T-helper 1 cell treated with Interleukin-12 subunit alpha and Interleukin-12 subunit beta and Interleukin-4 antibody, amounts not matched to agents 30 μg/mL and 1 μg/mL, for 36 hours (primary cell): ENCODE measurements around the gene SLC51A.
"Not testable (repeated sequence)": the region's sequence is repeated elsewhere in the genome, so short reads cannot be mapped to it uniquely, and the experiment has no call there.

Experiments used
- H3K27ac Mint-ChIP-seq: one replicate; pipeline ENCODE4 v1.8.0; 2021; ENCODE audit warnings: mild to moderate bottlenecking, mixed read lengths
- H3K27me3 Mint-ChIP-seq: one replicate; pipeline ENCODE4 v1.8.0; 2021; ENCODE audit warnings: low read depth, mixed read lengths
- H3K36me3 Mint-ChIP-seq: one replicate; pipeline ENCODE4 v1.8.0; 2021; ENCODE audit warnings: low read depth, mixed read lengths
- H3K4me1 Mint-ChIP-seq: one replicate; pipeline ENCODE4 v1.8.0; 2021; ENCODE audit warnings: low read depth, mixed read lengths
- H3K4me3 Mint-ChIP-seq: one replicate; pipeline ENCODE4 v1.8.0; 2021; ENCODE audit warnings: mild to moderate bottlenecking, moderate library complexity, mixed read lengths
- H3K9me3 Mint-ChIP-seq: one replicate; pipeline ENCODE4 v1.8.0; 2021; ENCODE audit warnings: mixed read lengths

SLC51A gene

GRCh38 chr3:196202516-196202970 lies 13.8 kb upstream of the SLC51A start:
- Mint-ChIP-seq H3K36me3 (no peaks in the 10 kb centered on the region), H3K4me1 (peaks cover 12% of the 10 kb centered on the region), H3K27ac (no peak overlapping the region), H3K9me3 (no peaks in the 10 kb centered on the region), H3K27me3 (peaks cover 25% of the 10 kb centered on the region), H3K4me3 (no peak overlapping the region)

DNA sequence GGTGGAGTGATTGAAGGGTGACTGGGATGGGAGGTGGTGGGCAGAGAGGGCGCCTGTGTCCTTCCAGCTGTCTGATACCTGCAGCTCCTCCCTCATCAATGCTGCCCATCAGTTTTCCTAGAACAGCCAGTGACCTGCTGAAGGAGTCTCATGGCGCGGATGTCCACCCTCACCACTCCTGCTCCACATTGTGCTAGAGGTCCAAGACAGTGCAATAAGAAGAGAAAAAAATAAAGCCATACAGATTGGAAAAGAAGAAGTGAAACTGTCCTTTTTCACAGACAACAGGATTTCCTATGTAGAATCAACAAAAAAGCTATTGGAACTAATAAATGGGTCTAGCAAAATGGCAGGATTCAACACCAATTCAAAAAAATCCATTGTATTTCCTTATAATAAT lies 12.5 kb upstream of the SLC51A start:
- Mint-ChIP-seq H3K27me3 (peaks cover 25% of the 10 kb centered on the region), H3K4me3 (no peak overlapping the region), H3K9me3 (no peaks in the 10 kb centered on the region), H3K27ac (no peak overlapping the region), H3K4me1 (peaks cover 18% of the 10 kb centered on the region), H3K36me3 (no peaks in the 10 kb centered on the region)

DNA sequence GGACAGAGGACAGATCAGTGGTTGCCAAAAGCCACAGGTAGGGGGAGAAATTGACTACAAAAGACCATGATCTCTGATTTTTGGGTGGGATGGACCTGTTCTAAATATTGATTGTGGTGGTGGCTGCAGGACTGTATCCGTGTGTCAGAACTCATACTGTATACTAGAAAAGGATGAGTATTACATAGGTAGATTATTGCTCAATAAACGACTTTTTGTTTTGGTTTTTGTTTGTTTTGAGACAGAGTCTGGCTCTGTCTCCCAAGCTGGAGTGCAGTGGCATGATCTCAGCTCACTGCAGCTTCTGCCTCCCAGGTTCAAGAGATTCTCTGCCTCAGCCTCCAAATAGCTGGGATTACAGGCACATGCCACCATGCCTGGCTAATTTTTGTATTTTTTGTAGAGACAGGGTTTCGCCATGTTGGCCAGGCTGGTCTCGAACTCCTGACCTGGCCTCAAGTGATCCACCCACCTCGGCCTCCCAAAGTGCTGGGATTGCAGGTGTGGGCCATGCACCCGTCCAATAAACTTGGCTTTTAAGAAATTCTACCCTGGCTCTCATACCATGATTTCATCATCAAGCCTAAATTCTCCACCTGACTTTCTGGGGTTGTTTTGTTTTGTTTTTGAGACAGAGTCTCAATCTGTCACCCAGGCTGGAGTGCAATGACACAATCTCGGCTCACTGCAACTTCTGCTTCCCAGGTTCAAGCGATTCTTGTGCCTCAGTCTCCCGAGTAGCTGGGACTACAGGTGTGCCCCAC lies 10.7 kb upstream of the SLC51A start:
- Mint-ChIP-seq H3K27me3 (peaks cover 32% of the 10 kb centered on the region), H3K4me1 (peaks cover 18% of the 10 kb centered on the region)
- H3K27ac Mint-ChIP-seq, H3K36me3 Mint-ChIP-seq, H3K4me3 Mint-ChIP-seq, H3K9me3 Mint-ChIP-seq: not testable (repeated sequence)

- Mint-ChIP-seq H3K9me3 (no peaks in the 10 kb centered on the region), H3K4me1 (peaks cover 18% of the 10 kb centered on the region), H3K27ac (no peak overlapping the region), H3K36me3 (no peaks in the 10 kb centered on the region), H3K4me3 (peak overlapping the region; percentile 84), H3K27me3 (peaks cover 32% of the 10 kb centered on the region)
Observed at GRCh38 chr3:196207159-196207832, 9.0 kb upstream of the SLC51A start.

GRCh38 chr3:196207833-196208607 lies 8.3 kb upstream of the SLC51A start:
- Mint-ChIP-seq H3K4me1 (peaks cover 16% of the 10 kb centered on the region), H3K36me3 (no peaks in the 10 kb centered on the region), H3K4me3 (peak overlapping the region; percentile 84), H3K9me3 (no peaks in the 10 kb centered on the region), H3K27ac (peak overlapping the region; percentile 63), H3K27me3 (peaks cover 32% of the 10 kb centered on the region)

- Mint-ChIP-seq H3K27ac (no peak overlapping the region), H3K4me1 (peaks cover 12% of the 10 kb centered on the region), H3K9me3 (no peaks in the 10 kb centered on the region), H3K36me3 (no peaks in the 10 kb centered on the region), H3K27me3 (peaks cover 22% of the 10 kb centered on the region), H3K4me3 (peak overlapping the region; percentile 44)
Observed at GRCh38 chr3:196208942-196209695, 7.2 kb upstream of the SLC51A start.

DNA sequence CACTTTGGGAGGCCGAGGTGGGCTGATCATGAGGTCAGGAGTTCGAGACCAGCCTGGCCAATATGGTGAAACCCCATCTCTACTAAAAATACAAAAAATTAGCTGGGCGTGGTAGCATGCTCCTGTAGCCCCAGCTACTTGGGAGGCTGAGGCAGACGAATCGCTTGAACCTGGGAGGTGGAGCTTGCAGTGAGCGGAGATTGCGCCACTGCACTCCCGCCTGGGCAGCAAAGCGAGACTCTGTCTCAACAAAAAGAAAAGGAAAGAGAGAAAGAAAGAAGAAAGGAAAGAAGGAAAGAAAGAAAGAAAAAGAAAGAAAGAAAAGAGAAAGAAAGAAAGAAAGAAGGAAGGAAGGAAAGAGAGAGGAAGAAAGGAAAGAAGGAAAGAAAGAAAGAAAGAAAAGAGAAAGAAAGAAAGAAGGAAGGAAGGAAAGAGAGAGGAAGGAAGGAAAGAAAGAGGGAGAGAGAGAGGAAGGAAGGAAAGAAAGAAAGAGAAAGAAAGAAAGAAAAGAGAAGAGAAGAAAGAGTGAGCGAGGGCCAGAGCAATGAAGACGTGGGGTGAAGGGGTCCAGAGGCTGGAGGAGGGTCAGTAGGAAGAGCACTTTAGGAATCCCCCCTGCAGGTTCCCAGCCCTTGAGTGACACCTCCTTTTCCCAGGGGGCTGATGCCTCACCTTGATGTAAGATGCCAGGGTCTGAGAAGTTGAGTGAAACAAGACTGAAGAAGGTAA lies 6.2 kb upstream of the SLC51A start:
- H3K27ac Mint-ChIP-seq, H3K9me3 Mint-ChIP-seq, H3K4me3 Mint-ChIP-seq, H3K36me3 Mint-ChIP-seq: not testable (repeated sequence)
- peaks cover 16% of the 10 kb centered on the region for H3K27me3 Mint-ChIP-seq
- H3K4me1 Mint-ChIP-seq = peaks cover 12% of the 10 kb centered on the region

DNA sequence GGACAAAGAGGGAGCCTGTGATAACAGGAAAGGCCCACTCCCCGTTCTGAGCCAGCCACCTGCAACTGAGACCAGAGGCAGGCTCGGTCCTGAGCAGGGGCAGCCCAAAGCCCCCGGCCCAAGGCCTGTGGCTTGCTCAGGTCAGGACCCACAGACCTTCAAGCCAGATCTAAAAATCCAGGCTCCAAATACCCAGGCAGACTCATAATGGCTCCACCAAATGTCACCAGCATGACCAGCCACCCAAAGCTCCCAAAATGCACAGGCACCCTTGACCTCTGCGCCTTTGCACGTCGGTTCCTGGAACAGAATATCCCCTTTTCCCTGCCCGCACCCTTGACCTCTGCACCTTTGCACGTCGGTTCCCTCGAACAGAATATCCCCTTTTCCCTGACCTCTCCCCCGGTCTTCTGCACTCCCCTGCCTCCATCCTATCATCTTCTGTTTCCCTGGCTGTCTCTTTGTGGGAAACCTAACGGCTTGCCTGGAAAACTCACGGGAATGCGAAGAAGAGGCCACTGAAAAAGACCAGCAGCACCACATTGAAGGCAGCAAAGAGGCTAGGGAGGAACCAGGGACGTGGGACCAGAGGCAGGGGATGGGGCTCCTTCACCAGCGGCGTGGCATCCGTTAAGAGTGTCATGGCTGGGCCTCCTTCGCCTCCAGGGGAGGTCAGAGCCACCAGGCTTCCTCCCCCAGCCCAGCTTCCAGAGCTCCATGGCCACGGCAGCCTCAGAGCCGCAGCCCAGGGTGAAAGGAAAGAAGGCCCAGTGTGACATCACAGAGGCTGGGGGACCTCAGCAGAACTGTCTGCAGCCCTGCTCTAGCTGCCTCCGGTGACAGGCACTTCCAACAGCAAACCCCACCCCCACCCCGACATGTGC lies 5.4 kb upstream of the SLC51A start, which contains the start of gene ZDHHC19:
ZDHHC19 (minus strand) TSS at position 728 of the 884 bp plus-strand sequence; CDS start at position 643, 85 bp downstream.
- Mint-ChIP-seq H3K36me3 (no peaks in the 10 kb centered on the region), H3K4me1 (peaks cover 9% of the 10 kb centered on the region), H3K4me3 (no peak within 1 kb of the TSS), H3K27me3 (peaks cover 12% of the 10 kb centered on the region), H3K27ac (no peak within 1 kb of the TSS), H3K9me3 (no peaks in the 10 kb centered on the region)

GRCh38 chr3:196214783-196215441 lies 1.4 kb upstream of the SLC51A start:
- Mint-ChIP-seq H3K27me3 (peaks cover 6% of the 10 kb centered on the region), H3K9me3 (no peaks in the 10 kb centered on the region), H3K27ac (no peak overlapping the region), H3K4me3 (no peak overlapping the region), H3K4me1 (peaks cover 14% of the 10 kb centered on the region), H3K36me3 (no peaks in the 10 kb centered on the region)

GRCh38 chr3:196215493-196216020 lies 777 bp upstream of the SLC51A start:
- H3K4me3 Mint-ChIP-seq = no peak overlapping the region
- no peak overlapping the region for H3K27ac Mint-ChIP-seq
- H3K4me1 Mint-ChIP-seq = peaks cover 16% of the 10 kb centered on the region
- H3K9me3 Mint-ChIP-seq = no peaks in the 10 kb centered on the region
- H3K36me3 Mint-ChIP-seq = no peaks in the 10 kb centered on the region
- H3K27me3 Mint-ChIP-seq = no peaks in the 10 kb centered on the region

DNA sequence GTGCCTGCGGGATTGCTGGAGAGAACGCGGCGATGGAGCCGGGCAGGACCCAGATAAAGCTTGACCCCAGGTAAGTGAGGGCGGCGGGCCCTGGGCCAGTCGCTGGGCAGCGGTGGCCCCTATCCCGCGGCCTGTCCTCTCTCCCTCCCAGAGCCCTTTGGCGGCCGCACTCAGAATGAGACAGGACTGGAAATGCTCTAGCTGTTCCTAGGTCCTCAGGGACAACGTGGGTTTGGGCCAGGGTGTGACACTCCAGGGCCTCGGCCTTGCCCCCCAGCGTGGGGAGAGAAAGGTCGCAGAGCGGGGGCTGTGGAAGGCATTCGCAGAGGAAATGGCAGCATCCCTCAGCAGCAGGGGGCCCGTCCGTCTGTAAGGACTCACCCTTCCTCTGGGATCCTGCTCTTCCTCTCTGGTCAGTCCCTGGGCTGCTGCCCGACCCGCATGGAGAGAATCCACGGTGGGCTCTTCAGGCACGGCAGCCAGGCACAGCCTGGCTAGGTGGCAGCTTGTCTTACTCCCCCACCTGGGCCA lies 412 bp downstream of the SLC51A start:
- Mint-ChIP-seq H3K9me3 (no peaks in the 10 kb centered on the region), H3K27me3 (no peaks in the 10 kb centered on the region), H3K4me1 (peaks cover 16% of the 10 kb centered on the region), H3K36me3 (no peaks in the 10 kb centered on the region), H3K27ac (no peak overlapping the region), H3K4me3 (no peak overlapping the region)
